SKM-1 (cell line): ENCODE measurements around the gene UGT1A9.

ENCODE experiments used
- DNase-seq: peaks from one replicate; lab custom pipeline; 2025; ENCODE audit not compliant: unreplicated experiment; lab: John Stamatoyannopoulos, UW

The UGT1A9 gene

GRCh38 chr2:233794128-233794658, 122.5 kb downstream of the UGT1A9 start:
- no peak for DNase-seq

- no peak for DNase-seq
Measured at GRCh38 chr2:233795735-233796171, 124.1 kb downstream of the UGT1A9 start.

GRCh38 chr2:233796254-233796653, 124.6 kb downstream of the UGT1A9 start:
- no peak for DNase-seq

GRCh38 chr2:233798335-233799086, 126.8 kb downstream of the UGT1A9 start:
- DNase-seq, result no peak

GRCh38 chr2:233799087-233799665, 127.5 kb downstream of the UGT1A9 start:
- DNase-seq, result no peak

- DNase-seq, result no peak
Measured at GRCh38 chr2:233799716-233800115, 128.0 kb downstream of the UGT1A9 start.

GRCh38 chr2:233800208-233800607, 128.5 kb downstream of the UGT1A9 start:
- no peak for DNase-seq

GRCh38 chr2:233801357-233802131, 129.8 kb downstream of the UGT1A9 start:
- no peak for DNase-seq

- no peak for DNase-seq
Measured at GRCh38 chr2:233802132-233802815, 130.6 kb downstream of the UGT1A9 start.

GRCh38 chr2:233803292-233803911, 131.7 kb downstream of the UGT1A9 start:
- no peak for DNase-seq

- DNase-seq, result no peak
Measured at GRCh38 chr2:233803994-233804393, 132.3 kb downstream of the UGT1A9 start.

GRCh38 chr2:233807215-233807865, 135.6 kb downstream of the UGT1A9 start:
- no peak for DNase-seq

GRCh38 chr2:233807966-233808935, 136.6 kb downstream of the UGT1A9 start:
- DNase-seq, result no peak

- DNase-seq, result no peak
Measured at GRCh38 chr2:233810385-233810784, 138.7 kb downstream of the UGT1A9 start.

GRCh38 chr2:233811087-233811486, 139.4 kb downstream of the UGT1A9 start:
- DNase-seq, result no peak

GRCh38 chr2:233811732-233812131, 140.0 kb downstream of the UGT1A9 start:
- DNase-seq, result no peak

- DNase-seq, result no peak
Measured at GRCh38 chr2:233813236-233814055, 141.7 kb downstream of the UGT1A9 start.
